ENCODE data around the gene FRRS1. TPM values are rescaled to one million over a fixed set of nuclear protein-coding genes. Genes with fewer than 3 reads are reported as not detected.
"Not testable (repeated sequence)": the region's sequence is repeated elsewhere in the genome, so short reads cannot be mapped to it uniquely, and the experiment has no call there.

FRRS1 gene
- total and polyA plus RNA-seq, 12 donors = 0.88 to 8.2 (median 4.7) TPM

DNA sequence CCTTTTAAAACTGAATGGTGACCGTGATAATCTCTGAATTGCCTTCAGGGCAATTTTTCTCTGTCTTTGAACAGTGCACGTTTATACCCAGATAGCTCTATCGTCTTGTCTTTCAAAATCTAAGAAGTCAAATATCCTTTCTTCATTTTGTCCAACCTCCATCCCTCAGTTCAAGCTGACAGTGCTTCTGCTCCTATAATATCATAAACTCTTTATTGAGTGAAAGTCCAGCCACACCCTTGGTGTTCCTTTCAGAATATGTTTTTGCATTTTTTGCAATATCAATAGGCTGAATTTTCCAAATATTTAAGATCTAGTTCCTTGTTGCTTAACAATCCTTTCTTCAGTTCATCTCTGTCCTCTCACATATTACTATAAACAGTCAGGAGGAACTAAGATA lies 35.1 kb upstream of the FRRS1 start:
- WGBS, 2 donors = 83 to 91% methylated on average over 3 of the region's 3 CpGs
- DNase-seq = no peak
- Histone ChIP-seq H3K27me3 (peaks cover 0 to 12% (median 8%) of the 10 kb centered on the region in 7 donors), H3K27ac (no peak overlapping the region), H3K9me3 (no peaks in the 10 kb centered on the region), H3K4me1 (no peaks in the 10 kb centered on the region), H3K4me3 (no peak overlapping the region), H3K36me3 (no peaks in the 10 kb centered on the region)
- TF ChIP-seq, protein P1, sequence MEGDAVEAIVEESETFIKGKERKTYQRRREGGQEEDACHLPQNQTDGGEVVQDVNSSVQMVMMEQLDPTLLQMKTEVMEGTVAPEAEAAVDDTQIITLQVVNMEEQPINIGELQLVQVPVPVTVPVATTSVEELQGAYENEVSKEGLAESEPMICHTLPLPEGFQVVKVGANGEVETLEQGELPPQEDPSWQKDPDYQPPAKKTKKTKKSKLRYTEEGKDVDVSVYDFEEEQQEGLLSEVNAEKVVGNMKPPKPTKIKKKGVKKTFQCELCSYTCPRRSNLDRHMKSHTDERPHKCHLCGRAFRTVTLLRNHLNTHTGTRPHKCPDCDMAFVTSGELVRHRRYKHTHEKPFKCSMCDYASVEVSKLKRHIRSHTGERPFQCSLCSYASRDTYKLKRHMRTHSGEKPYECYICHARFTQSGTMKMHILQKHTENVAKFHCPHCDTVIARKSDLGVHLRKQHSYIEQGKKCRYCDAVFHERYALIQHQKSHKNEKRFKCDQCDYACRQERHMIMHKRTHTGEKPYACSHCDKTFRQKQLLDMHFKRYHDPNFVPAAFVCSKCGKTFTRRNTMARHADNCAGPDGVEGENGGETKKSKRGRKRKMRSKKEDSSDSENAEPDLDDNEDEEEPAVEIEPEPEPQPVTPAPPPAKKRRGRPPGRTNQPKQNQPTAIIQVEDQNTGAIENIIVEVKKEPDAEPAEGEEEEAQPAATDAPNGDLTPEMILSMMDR (IDR thresholded peaks at IDR 0.05) = no peak
- no peak for ATAC-seq
- intact Hi-C loops (cut with DNase I) = loop anchor here in 6 of 10 donors (10.0 kb wide), 5 partner anchors 333 to 1093 kb away; partner anchors contain the start of genes EXTL2 (in 1 of the 6), SASS6 (in 1 of the 6), SLC30A7 (in 1 of the 6) and TRMT13 (in 1 of the 6)

DNA sequence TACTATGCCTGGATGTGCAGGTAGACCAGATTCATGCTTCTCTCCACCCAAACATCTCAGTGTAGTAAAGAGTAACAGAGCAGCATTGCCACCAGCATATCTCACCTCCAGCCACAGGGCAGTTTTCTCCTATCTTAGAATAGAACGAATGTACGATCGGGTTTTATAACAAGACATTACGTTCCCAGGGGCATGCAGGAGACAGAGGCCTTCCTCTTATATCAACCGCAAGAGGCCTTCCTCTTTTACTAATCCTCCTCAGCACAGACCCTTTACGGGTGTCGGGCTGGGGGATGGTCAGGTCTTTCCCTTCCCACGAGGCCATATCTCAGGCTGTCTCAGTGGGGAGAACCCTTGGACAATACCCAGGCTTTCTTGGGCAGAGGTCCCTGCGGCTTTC lies 27.4 kb upstream of the FRRS1 start:
- intact Hi-C loops (cut with DNase I); ATAC-seq; H3K27me3 ChIP-seq; H3K4me3 ChIP-seq; H3K27ac ChIP-seq; H3K4me1 ChIP-seq; H3K9me3 ChIP-seq; DNase-seq; H3K36me3 ChIP-seq: not testable (repeated sequence)
- 73 to 79% methylated on average over 9 of the region's 9 CpGs for WGBS, 2 donors

DNA sequence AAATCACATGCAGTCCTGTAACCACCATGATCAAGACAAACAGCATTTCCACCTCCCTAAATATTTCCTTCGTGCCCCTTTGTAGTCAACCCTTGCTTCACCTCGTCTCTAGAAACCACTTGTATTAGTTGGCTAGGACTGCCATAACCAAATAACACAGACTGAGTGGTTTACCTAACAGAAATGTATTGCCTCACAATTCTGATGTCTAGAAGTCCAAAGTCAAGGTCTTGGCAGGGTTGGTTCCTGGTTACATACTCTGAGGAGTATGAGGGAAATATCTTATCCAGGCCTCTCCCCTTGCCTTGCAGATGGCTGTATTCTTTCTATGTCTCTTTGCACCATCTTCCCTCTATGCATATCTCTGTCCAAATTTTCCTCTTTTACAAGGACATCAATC lies 23.3 kb upstream of the FRRS1 start:
- Histone ChIP-seq H3K9me3 (no peaks in the 10 kb centered on the region), H3K27ac (no peak overlapping the region), H3K27me3 (no peaks in the 10 kb centered on the region), H3K4me3 (no peak overlapping the region), H3K4me1 (no peaks in the 10 kb centered on the region), H3K36me3 (no peaks in the 10 kb centered on the region)
- no peak for ATAC-seq
- no peak for DNase-seq
- WGBS, 2 donors = 72 to 77% methylated on average over 2 of the region's 2 CpGs
- intact Hi-C loops (cut with DNase I) = no loop called here
- TF ChIP-seq, protein P1 (IDR thresholded peaks at IDR 0.05) = no peak

DNA sequence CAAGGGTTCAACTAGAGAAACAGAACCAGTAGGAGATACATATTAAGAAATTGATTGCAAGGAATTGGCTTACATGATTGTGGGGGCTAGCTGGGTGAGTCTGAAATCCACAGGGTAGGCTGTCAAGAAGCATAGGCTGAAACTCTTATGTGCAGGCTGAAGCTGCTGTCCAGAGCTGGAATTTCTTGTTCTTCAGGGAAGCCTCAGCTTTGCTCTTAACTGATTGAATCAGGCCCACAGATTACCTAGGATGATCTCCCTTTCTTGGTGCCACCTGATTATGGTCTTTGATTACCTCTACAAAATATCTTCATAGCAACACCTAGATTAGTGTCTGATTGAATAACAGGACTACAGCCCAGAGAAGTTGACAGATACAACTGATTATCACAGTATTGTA lies 22.5 kb upstream of the FRRS1 start:
- Histone ChIP-seq H3K27me3 (no peaks in the 10 kb centered on the region), H3K36me3 (no peaks in the 10 kb centered on the region), H3K4me3 (no peak overlapping the region), H3K4me1 (peaks cover 0 to 7% (median 0%) of the 10 kb centered on the region in 9 donors), H3K9me3 (no peaks in the 10 kb centered on the region), H3K27ac (no peak overlapping the region)
- TF ChIP-seq, protein P1 (IDR thresholded peaks at IDR 0.05) = no peak
- intact Hi-C loops (cut with DNase I) = no loop called here
- ATAC-seq = no peak
- no peak for DNase-seq

DNA sequence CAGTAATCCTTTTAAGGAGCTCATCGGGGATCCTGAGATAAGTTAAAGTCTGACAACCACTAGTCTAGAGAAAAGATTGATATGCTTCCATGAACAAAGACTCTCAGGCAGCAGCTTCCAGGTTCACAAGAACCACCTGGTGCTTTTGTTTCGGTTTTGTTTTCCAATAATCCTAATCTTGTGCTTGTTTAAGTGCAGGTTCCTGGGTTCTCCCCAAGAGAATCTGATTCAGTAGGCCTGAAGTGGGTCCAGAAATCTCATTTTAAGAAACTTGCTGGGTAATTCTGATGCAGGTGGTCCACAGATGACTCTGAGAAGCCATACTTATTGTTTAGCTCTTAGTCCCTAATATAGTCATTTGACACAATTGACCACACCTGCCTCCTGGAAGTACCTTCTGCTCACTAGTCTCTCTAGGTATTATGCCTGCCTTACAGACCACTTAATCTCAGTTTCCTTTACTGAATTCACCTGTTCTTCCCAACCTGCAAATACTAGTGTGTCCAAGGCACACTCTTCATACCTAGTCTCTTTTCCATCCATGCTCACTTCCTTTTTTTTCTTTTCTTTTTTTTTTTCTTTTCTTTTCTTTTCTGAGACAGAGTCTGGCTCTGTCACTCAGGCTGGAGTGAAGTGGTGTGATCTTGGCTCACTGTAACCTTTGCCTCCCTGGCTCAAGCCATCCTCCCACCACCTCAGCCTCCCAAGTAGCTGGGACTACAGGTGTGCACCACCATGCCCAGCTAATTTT lies 20.5 kb upstream of the FRRS1 start:
- intact Hi-C loops (cut with DNase I) = no loop called here
- no peaks in the 10 kb centered on the region for H3K9me3 ChIP-seq
- TF ChIP-seq, protein P1 (IDR thresholded peaks at IDR 0.05) = no peak
- H3K27me3 ChIP-seq = no peaks in the 10 kb centered on the region
- WGBS, 2 donors = 72 to 79% methylated on average over 2 of the region's 2 CpGs
- H3K27ac ChIP-seq = no peak overlapping the region
- no peak for ATAC-seq
- peaks cover 0 to 7% (median 0%) of the 10 kb centered on the region in 9 donors for H3K4me1 ChIP-seq
- no peaks in the 10 kb centered on the region for H3K36me3 ChIP-seq
- no peak overlapping the region for H3K4me3 ChIP-seq
- no peak for DNase-seq

Measured in heart right ventricle (tissue), 16 donors.